NCI-H226 (cell line): ENCODE results near the gene PPP3CB.

Experiments
- DNase-seq: peaks from one replicate; pipeline ENCODE4 v3.0.0-alpha.2; 2015

Gene PPP3CB

GRCh38 chr10:73495884-73496674, at the start of gene PPP3CB:
Gene PPP3CB (minus strand): TSS chr10:73496024. CDS start chr10:73495889, 135 bp downstream.
- DNase-seq, result peak; percentile 87

DNA sequence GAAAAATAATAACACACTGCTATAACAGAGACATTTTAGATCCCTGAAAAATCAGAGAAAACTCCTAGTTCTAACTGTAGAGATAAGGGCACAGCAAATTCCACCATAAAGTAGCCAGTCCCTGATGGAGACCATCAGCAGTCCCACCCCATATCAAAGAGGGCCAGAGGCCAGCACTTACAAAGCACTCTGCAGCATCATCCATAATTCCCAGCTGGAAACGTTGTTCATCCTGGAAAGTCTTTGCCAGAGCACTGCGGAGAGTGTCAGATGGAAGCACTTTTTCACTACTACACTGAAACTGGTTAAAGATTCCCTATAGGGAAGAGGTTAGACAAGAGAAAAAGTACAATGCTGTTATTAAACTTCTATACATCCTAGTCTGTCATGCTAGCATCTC, 49.5 kb upstream of the PPP3CB start:
- no peak for DNase-seq

DNA sequence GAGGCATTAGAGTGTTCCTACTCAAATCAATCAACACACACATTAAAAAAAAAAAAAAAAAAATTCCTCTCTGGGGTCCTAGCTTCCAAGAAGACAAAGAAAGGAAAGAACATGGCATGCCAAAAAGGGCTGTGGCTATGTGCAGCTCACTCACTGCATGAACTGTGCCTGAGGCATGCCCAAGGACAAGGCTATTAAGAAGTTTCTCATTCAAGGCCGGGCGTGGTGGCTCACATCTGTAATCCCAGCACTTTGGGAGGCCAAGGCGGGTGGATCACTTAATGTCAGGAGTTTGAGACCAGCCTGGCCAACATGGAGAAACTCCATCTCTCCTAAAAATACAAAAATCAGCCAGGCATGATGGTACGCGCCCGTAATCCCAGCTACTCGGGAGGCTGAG, 41.9 kb upstream of the PPP3CB start:
- no peak for DNase-seq

- no peak for DNase-seq
These were observed 41.5 kb upstream of the PPP3CB start for GRCh38 chr10:73537288-73537687.

- no peak for DNase-seq
These were observed 39.0 kb upstream of the PPP3CB start for GRCh38 chr10:73534857-73535256.

- DNase-seq, result peak; percentile 34
These were observed 33.4 kb upstream of the PPP3CB start for GRCh38 chr10:73529089-73529832.

GRCh38 chr10:73522263-73522662, 26.4 kb upstream of the PPP3CB start:
- DNase-seq, result peak; percentile 49

- DNase-seq, result no peak
These were observed 23.5 kb upstream of the PPP3CB start for GRCh38 chr10:73519336-73519735.

- DNase-seq, result peak; percentile 64
These were observed 21.5 kb upstream of the PPP3CB start for GRCh38 chr10:73517166-73517888.

DNA sequence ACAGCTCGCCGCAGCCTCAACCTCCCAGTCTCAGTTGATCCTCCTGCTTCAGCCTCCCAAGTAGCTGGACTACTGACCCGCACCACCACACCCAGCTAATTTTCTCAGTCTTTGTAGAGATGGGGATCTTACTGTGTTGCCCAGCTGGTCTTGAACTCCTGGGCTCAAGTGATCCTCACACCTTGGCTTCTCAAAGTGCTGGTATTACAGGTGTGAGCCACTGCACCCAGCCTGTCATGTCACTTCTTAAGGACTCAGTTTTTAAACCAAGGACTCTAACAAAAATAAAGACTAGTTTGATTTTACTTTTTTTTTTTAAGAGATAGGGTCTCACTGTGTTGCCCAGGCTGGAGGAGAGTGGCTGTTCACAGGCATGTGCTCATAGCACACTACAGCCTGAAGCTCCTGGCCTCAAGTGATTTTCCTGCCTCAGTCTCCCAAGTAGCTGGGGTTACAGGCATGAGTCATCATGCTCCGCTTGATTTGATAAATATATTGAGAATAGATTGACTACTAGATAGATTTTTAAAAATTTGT, 16.5 kb upstream of the PPP3CB start:
- no peak for DNase-seq

DNA sequence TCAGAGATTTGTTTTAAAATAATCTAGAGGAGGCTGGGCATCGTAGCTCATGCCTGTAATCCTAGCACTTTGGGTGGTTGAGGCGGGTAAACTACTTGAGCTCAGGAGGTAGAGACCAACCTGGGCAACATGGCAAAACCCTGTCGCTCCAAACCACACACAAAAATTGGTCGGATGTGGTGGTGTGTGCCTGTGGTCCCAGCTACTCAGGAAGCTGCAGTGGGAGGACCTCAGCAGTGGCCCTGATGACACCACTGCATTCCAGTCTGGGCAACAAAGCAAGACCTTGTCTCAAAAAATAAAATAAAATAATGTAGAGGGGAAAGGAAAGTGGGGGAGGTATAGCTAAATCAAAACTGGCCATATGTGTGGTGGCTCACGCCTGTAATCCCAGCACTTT, 13.9 kb upstream of the PPP3CB start:
- no peak for DNase-seq

DNA sequence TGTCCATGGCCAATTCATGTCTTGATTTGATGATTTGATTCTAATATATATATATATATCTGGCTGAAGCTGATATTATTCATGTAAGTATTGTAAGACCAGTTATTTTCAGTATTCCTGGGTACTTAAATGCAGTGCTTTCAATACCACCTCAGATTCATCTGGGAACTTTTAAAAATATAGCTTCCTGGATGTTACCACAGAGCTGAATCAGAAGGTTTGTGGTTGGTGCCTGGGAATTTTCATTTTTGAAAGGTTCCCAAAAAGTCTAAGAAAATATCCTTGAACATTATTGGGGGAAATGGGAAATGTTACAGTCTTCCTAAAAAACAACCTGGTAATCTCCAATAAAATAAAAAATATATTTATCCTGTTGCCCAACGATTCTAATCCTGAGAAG, 10.7 kb upstream of the PPP3CB start:
- no peak for DNase-seq

- DNase-seq, result no peak
These were observed 10.2 kb upstream of the PPP3CB start for GRCh38 chr10:73506074-73506473.

DNA sequence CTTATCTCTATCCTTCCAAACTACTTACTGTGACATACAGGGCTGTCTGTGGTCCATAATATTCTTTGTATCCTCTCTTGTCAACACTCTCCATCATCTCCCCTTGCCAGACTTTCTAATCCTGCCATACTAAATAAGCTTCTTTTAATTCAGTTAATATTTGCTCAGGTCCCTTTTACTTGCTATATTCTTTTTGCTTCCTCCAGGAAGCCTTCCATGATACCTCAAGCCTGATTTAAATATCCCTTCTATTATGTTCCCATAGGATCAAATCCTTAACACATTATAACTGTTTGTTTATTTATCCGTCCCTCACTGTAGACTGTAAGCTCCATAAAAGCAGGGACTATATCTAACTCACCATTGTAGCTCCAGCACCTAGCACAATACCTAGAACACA, 7.2 kb upstream of the PPP3CB start:
- DNase-seq, result no peak

GRCh38 chr10:73501651-73502050, 5.8 kb upstream of the PPP3CB start:
- DNase-seq, result no peak

DNA sequence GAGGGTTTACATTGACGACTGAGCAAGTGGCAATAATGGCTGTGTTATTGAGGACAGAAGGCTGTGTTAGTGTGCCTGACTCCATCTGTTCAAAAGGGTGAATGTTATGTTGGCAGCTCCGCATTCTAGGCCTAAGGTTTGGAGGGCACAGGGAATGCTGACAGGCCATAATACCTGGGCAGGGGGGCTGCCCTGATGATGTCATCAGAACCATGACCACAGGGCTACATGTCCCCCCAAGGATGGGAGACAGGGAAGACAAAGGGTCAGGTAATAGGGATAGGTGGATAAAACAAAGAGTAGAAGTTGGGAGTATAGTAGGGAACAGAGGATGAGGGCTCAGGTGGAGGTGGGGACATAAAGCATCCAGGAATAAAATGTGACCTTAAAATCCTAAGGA, 1.8 kb upstream of the PPP3CB start:
- DNase-seq, result no peak

DNA sequence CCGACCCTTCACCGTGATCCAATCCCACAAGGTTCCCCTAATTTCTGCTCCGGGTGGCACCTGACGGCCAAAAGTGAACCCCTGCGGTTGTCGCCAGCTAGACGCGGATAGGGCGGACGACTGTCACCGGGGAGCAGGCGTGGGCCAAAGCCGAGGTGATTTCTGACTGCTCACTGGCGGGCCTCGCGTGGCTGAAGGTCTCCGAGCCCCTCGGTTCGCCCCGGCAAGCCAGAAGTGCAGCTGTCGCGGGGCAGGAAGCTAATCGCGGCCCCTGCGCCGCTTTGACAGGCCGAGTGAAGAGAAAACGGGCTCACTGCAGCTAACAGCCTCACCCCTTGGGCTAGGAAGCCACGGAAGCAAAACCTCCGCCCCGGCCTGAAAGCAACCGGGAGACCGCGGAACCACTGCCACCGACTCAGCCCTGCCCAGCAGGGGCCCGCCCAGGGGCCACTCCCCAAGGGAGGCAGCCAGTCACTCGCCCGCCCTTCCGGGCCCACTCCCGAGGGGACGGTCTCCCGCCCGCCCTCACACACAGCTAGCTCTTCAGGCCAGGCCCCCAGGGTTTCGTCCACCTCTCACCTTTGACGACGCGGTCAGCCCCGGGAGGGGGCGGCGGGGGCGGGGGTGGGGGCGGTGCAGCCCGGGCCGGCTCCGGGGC, 469 bp downstream of the PPP3CB start:
- peak; percentile 92 for DNase-seq

GRCh38 chr10:73494877-73495225, 973 bp downstream of the PPP3CB start:
- no peak for DNase-seq

GRCh38 chr10:73494213-73494612, 1.6 kb downstream of the PPP3CB start:
- no peak for DNase-seq

DNA sequence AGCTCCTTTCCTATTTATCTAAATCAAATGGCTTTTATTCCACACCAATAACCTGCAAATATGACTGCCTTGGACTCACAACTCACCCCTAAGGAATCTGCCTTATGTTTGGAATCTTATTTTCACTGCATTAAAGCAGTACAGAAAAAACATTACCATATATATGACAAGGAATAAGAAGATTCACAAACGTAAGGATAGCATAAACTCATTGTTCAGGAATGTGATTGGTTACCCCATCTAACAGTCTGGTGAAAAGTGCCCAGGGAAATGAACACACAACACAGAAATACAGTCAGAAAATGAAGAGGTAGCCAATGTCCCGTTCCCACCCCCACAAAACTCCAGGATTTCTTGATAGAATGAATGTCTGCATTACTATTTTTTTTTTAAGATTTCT, 2.0 kb downstream of the PPP3CB start:
- peak; percentile 52 for DNase-seq

DNA sequence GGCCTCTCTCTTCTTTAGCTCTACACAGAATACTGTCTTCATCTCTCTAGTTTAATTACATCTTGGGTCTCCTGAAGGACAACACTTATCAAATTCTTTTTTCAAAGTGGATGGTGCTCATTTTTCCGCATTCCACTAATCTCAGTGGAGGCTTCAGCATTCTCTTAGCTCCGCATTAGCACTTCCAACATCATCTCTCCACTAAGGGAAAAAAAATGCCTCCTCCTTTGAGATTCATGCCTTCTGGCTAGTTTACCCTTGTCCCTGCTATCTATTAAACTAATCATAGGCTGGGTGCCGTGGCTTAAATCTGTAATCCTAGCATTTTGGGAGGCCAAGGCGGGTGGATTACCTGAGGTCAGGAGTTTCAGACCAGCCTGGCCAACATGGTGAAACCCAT, 9.2 kb downstream of the PPP3CB start:
- no peak for DNase-seq

- no peak for DNase-seq
These were observed 10.5 kb downstream of the PPP3CB start for GRCh38 chr10:73485320-73485719.

GRCh38 chr10:73480158-73480557, 15.7 kb downstream of the PPP3CB start:
- DNase-seq, result peak; percentile 67
